GM23248 (cell line): Measurements from ENCODE around the gene RPEL1.

Experiments used
- EZH2 ChIP-seq: fragments of 200-600 bp; sonication (generic); IDR thresholded peaks from 2 replicates; pipeline ENCODE4 v1.6.1; 2018; ENCODE audit warnings: antibody characterized with exemption, mild to moderate bottlenecking; ENCODE audit not compliant: insufficient read depth, poor library complexity, severe bottlenecking
- EZH2phosphoT487 ChIP-seq: fragments of 200-600 bp; sonication (generic); IDR thresholded peaks from 2 replicates; pipeline ENCODE4 v1.6.1; 2018; ENCODE audit warnings: antibody characterized with exemption, moderate library complexity, mild to moderate bottlenecking, low read depth; ENCODE audit not compliant: insufficient read depth

GRCh38 chr10:103197903-103198302, 47.8 kb upstream of the RPEL1 start:
- no peak for TF ChIP-seq EZH2phosphoT487
- no peak for TF ChIP-seq EZH2
